ENCODE measurements around the gene LBP.
"Not testable (repeated sequence)": the region's sequence is repeated elsewhere in the genome, so short reads cannot be mapped to it uniquely, and the experiment has no call there.

Gene LBP

GRCh38 chr20:38395751-38396395 is 49.6 kb downstream of the LBP start:
- DNase-seq (ENCODE audit: low spot score) = not testable (repeated sequence)

GRCh38 chr20:38402089-38402488 is 55.8 kb downstream of the LBP start:
- no peak for DNase-seq (ENCODE audit: low spot score)

- DNase-seq (ENCODE audit: low spot score) = no peak
Measured at GRCh38 chr20:38402816-38403215, 56.5 kb downstream of the LBP start.

- DNase-seq (ENCODE audit: low spot score) = no peak
Measured at GRCh38 chr20:38404016-38404415, 57.7 kb downstream of the LBP start.

- no peak for DNase-seq (ENCODE audit: low spot score)
Measured at GRCh38 chr20:38405132-38405531, 58.9 kb downstream of the LBP start.

- no peak for DNase-seq (ENCODE audit: low spot score)
Measured at GRCh38 chr20:38406476-38406875, 60.2 kb downstream of the LBP start.

- no peak for DNase-seq (ENCODE audit: low spot score)
Measured at GRCh38 chr20:38407321-38407720, 61.0 kb downstream of the LBP start.

- DNase-seq (ENCODE audit: low spot score) = not testable (repeated sequence)
Measured at GRCh38 chr20:38407822-38408221, 61.5 kb downstream of the LBP start.

- DNase-seq (ENCODE audit: low spot score) = no peak
Measured at GRCh38 chr20:38412877-38413577, 66.7 kb downstream of the LBP start.

- DNase-seq (ENCODE audit: low spot score) = no peak
Measured at GRCh38 chr20:38414769-38415450, 68.6 kb downstream of the LBP start.

GRCh38 chr20:38418509-38419204 is 72.4 kb downstream of the LBP start:
- peak; percentile 61 for DNase-seq (ENCODE audit: low spot score)

GRCh38 chr20:38420388-38421085 is 74.3 kb downstream of the LBP start:
- no peak for DNase-seq (ENCODE audit: low spot score)

- no peak for DNase-seq (ENCODE audit: low spot score)
Measured at GRCh38 chr20:38421915-38422314, 75.6 kb downstream of the LBP start.

- DNase-seq (ENCODE audit: low spot score) = no peak
Measured at GRCh38 chr20:38423541-38423940, 77.3 kb downstream of the LBP start.

- DNase-seq (ENCODE audit: low spot score) = no peak
Measured at GRCh38 chr20:38424401-38424800, 78.1 kb downstream of the LBP start.

- DNase-seq (ENCODE audit: low spot score) = peak; percentile 71
Measured at GRCh38 chr20:38426006-38426897, 80.0 kb downstream of the LBP start.
